NCI-H345 treated with DMSO at 0.1 percent for 48 hours (cell line): ENCODE measurements around the gene STOX1.
"Not testable (repeated sequence)": the region's sequence is repeated elsewhere in the genome, so short reads cannot be mapped to it uniquely, and the experiment has no call there.

Source experiments
- DNase-seq: peaks from one replicate; lab custom pipeline; 2025; ENCODE audit not compliant: unreplicated experiment; lab: John Stamatoyannopoulos, UW

The STOX1 gene

GRCh38 chr10:68879628-68880027, 52.3 kb downstream of the STOX1 start:
- DNase-seq, result no peak

- no peak for DNase-seq
These were observed 52.9 kb downstream of the STOX1 start for GRCh38 chr10:68880181-68880580.

DNA sequence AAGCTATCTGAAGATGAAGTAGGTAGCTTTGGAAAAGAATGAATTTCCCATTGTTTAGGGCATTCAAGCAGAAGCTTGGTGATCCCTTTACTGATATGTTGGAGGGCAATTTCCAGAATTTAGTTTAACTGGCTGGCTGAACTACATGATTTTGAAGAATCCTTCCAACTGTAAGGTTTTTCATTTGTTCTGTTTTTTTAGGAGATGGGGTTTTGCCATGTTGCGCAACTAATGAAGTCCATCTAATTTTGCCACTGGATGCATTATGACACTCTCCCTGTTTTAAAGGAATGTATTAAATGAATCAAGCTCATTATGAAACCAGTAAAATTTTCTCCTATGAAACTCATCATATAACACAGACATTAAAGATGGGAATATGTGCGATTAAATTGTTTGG, 67.7 kb downstream of the STOX1 start:
- no peak for DNase-seq

GRCh38 chr10:68897336-68897741, 70.0 kb downstream of the STOX1 start:
- peak; percentile 7 for DNase-seq

GRCh38 chr10:68899186-68899745, 71.9 kb downstream of the STOX1 start:
- DNase-seq, result no peak

DNA sequence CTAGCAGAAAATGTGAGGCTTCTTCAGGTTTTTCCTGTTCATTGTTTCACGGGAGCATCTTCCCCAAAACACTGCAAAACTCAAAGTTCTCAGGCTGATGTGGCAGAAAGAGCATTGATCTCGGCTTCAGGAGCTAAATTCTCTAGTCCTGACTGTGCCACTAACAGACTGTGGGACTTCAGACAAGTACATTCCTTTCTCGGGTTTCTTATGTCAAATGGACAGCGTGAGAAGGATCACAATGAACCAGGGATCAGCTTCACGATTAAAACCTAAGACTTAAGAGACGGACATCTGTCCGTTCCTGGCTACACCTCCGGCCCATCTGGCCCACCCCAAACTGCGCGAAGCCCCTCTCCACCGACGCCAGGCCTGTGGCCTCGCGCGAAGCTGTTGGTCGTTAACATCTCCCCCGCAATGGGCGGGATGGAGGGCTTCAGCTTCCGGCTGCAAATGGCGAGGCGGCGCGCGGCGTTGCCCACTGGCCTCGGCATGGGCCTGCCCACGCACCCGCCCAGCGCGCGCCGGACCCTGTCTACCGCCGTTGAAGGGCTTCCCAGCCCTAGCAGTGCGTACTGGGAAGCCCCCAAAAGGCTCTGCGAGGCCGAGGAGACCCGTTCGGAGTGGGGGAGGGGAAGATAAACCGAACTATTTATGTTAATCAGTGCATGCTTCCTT, 73.2 kb downstream of the STOX1 start:
- peak; percentile 81 for DNase-seq

DNA sequence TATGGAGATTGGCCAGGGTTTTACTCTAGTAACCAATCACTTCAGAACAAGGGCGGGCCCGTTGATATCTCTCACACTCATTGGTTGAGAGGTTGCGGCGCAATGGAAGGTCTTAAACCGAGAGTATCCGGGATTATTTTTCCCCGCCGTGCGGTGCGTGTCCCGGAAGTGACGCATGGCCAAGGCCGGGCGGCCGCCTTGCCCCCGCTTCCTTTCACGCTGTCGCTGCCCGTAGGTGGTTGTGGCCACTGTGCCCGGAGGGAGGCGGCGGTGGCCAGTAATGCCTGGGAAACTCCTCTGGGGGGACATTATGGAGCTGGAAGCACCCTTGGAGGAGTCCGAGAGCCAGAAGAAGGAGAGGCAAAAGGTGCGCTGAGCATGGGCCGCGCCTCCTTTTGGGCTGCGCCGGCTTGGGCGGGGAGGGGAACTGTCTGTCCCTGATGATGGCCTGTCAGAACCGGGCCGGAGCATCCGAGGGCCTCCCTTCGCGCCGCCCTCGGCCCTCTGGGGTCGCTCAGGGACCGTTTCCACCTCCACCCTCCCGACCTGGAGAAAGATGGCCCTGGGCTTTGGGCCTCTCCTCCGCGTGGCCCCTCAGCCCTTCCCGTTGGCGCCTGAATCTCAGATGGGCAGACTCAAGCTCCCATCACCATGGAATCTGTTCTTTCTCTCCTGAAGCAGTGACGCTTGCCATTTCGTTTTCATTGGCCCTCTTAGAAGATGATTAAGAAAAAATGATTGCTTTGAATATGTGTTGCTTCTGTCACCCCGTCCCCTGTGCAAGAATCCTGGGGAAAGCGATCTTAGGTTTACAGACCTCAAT, 74.0 kb downstream of the STOX1 start, which contains the start of gene DDX50:
Gene DDX50 (plus strand): TSS at position 211 of the 823 bp plus-strand sequence. CDS start 70 bp downstream, at position 281.
- peak; percentile 94 for DNase-seq

DNA sequence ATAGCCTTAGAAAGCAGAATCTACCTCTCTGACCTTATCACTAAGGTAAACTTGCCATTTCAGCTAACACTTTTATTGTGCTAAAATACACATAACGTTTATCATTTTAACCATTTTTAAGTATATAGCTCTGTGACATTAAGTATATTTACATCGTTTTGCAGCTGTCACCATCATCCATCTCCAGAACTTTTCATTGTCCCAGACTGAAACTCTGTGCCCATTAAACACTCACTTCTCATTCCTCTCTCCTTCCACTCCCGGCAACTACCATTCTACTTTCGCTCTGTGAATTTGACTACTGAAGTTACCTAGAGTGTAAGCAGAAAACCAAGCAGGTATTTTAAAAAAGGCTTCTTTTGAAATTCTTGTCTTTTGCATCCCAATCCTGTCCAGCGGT, 75.1 kb downstream of the STOX1 start:
- DNase-seq, result no peak

DNA sequence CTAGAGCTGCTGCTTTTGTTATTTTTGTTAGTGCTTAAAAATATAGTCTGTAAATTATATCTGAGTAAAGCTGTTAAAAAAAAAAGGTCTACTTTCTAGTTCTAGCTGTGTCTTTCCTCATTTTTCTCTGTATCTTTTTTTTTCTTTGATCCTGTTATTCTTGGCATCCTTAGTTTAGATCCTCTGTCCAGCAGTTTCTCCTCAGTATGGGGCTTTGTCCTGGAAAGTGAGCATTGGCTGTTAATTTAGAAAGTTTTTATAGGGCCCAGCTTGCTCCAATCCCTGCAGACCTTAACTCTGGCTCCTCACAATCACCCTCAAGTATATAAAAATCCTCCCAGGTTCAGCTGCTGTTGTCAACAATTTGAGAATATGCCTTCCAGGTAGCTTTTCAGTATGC, 97.3 kb downstream of the STOX1 start:
- no peak for DNase-seq

- no peak for DNase-seq
These were observed 98.2 kb downstream of the STOX1 start for GRCh38 chr10:68925489-68925888.

DNA sequence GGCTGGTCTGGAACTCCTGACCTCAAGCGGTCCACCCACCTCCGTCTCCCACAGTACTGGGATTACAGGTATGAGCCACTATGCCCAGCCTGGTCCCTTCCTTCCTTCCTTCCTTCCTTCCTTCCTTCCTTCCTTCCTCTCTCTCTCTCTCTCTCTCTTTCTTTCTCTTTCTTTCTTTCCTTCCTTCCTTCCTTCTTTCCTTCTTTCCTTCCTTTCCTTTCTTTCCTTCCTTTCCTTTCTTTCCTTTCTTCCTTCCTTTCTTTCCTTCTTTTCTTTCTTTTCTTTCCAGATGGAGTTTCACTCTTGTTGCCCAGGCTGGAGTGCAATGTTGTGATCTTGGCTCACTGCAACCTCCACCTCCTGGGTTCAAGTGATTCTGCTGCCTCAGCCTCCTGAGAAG, 101.8 kb downstream of the STOX1 start:
- DNase-seq, result not testable (repeated sequence)

DNA sequence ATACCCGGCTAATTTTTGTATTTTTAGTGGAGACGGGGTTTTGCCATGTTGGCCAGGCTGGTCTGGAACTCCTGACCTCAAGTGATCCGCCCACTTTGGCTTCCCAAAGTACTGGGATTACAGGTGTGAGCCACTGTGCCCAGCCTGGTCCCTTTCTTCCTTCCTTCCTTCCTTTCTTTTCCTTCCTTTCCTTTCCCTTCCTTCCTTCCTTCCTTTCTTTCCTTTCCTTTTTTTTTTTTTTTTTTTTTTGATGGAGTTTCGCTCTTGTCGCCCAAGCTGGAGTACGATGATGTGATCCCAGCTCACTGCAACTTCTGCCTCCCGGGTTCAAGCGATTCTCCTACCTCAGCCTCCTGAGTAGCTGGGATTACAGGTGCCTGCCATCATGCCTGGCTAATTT, 102.6 kb downstream of the STOX1 start:
- not testable (repeated sequence) for DNase-seq

GRCh38 chr10:68932860-68933259, 105.5 kb downstream of the STOX1 start:
- DNase-seq, result not testable (repeated sequence)

DNA sequence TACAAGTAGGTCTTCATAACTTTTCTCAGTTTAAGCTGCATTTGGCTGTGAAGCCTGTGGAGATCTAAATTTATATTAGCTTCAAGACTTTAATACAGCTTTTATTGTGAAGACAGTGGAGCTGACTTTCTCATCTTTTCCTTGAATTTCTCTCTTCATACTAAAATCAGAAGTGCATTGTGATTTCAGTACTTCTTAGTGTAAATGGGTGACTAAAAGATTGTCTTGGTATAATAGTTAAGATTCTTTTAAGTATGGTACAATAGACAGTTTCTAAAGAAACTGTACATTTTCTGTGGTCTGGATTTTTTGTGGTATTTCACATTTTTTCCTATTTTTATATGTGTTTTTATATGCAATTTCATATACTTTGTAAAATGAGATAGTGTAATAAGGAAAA, 107.7 kb downstream of the STOX1 start:
- DNase-seq, result no peak

- no peak for DNase-seq
These were observed 110.8 kb downstream of the STOX1 start for GRCh38 chr10:68938117-68938516.

GRCh38 chr10:68938884-68939283, 111.6 kb downstream of the STOX1 start:
- no peak for DNase-seq

GRCh38 chr10:68940917-68941316, 113.6 kb downstream of the STOX1 start:
- not testable (repeated sequence) for DNase-seq
